Tibial artery (tissue), 4 donors: ENCODE results near the gene MCTP1.

ENCODE experiments used
- DNase-seq, 2 donors: peaks; one replicate each; pipeline ENCODE4 v3.0.0-alpha.2; 2019
- H3K27ac ChIP-seq, 2 donors: fragments of 200-600 bp; sonication (generic) in 1 of 2; 1 replicate in 1 of 2; 2 replicates in 1 of 2; pipeline ENCODE4 v1.5.1; 2018 to 2019; ENCODE audit warnings: mild to moderate bottlenecking in 1 of 2
- H3K27me3 ChIP-seq, 2 donors: fragments of 200-600 bp; sonication (generic) in 1 of 2; one replicate each; pipeline versions ENCODE4 v1.5.1 to v1.6.0; 2016 to 2019
- H3K36me3 ChIP-seq, 3 donors: fragments of 200-600 bp; sonication (generic) in 2 of 3; one replicate each; pipeline ENCODE4 v1.5.1; 2016 to 2019; ENCODE audit warnings: mild to moderate bottlenecking in 2 of 3
- H3K4me1 ChIP-seq, 4 donors: fragments of 200-600 bp; sonication (generic) in 2 of 4; 1 replicate in 3 of 4; 2 replicates in 1 of 4; pipeline ENCODE4 v1.5.1; 2016 to 2019
- H3K4me3 ChIP-seq, 2 donors: fragments of 200-600 bp; sonication (generic) in 1 of 2; 1 replicate in 1 of 2; 2 replicates in 1 of 2; pipeline ENCODE4 v1.5.1; 2018 to 2019; ENCODE audit warnings: mild to moderate bottlenecking in 2 of 2
- H3K9me3 ChIP-seq, 3 donors: fragments of 200-600 bp; sonication (generic) in 1 of 3; one replicate each; pipeline ENCODE4 v1.5.1; 2016 to 2019
- CTCF ChIP-seq, 2 experiments: fragments of 200-600 bp in 1 of 2; fragments of 450-650 bp in 1 of 2; IDR thresholded peaks; one replicate each; pipeline ENCODE4 v1.5.1; 2017 to 2019; ENCODE audit warnings: antibody characterized with exemption in 2 of 2, mild to moderate bottlenecking in 1 of 2, moderate library complexity in 1 of 2
- intact Hi-C: fragments of 100-400 bp; cut with DNase I; formaldehyde crosslinking; loops from one replicate; pipeline ENCODE4 v1.15.0; 2023; ENCODE audit warnings: low total_unique reads

MCTP1 gene

GRCh38 chr5:95045181-95045965 is 239.5 kb downstream of the MCTP1 start:
- no peak for DNase-seq
- no peak for TF ChIP-seq CTCF (IDR thresholded peaks at IDR 0.05)
- Histone ChIP-seq H3K4me1 (no peaks in the 10 kb centered on the region), H3K4me3 (no peak overlapping the region), H3K36me3 (no peaks in the 10 kb centered on the region), H3K27me3 (no peaks in the 10 kb centered on the region), H3K27ac (no peak overlapping the region), H3K9me3 (no peaks in the 10 kb centered on the region)
- intact Hi-C loops: no loop called here

- Histone ChIP-seq H3K4me1 (no peaks in the 10 kb centered on the region), H3K27ac (no peak overlapping the region), H3K4me3 (no peak overlapping the region), H3K27me3 (no peaks in the 10 kb centered on the region), H3K9me3 (no peaks in the 10 kb centered on the region), H3K36me3 (no peaks in the 10 kb centered on the region)
- intact Hi-C loops: no loop called here
- no peak for TF ChIP-seq CTCF (IDR thresholded peaks at IDR 0.05)
- no peak for DNase-seq
These were observed 240.8 kb downstream of the MCTP1 start for GRCh38 chr5:95044096-95044495.

- no peak overlapping the region for H3K4me3 ChIP-seq
- H3K27me3 ChIP-seq: no peaks in the 10 kb centered on the region
- H3K27ac ChIP-seq: no peak overlapping the region
- DNase-seq: no peak
- no peaks in the 10 kb centered on the region for H3K36me3 ChIP-seq
- H3K9me3 ChIP-seq: no peaks in the 10 kb centered on the region
- intact Hi-C loops: no loop called here
- no peaks in the 10 kb centered on the region for H3K4me1 ChIP-seq
- no peak for TF ChIP-seq CTCF (IDR thresholded peaks at IDR 0.05)
These were observed 241.2 kb downstream of the MCTP1 start for GRCh38 chr5:95043648-95044047.

- peak in 1 of 2 donors; percentile 26 for DNase-seq
- intact Hi-C loops: no loop called here
- Histone ChIP-seq H3K27ac (no peak overlapping the region), H3K9me3 (no peaks in the 10 kb centered on the region), H3K27me3 (no peaks in the 10 kb centered on the region), H3K4me1 (no peaks in the 10 kb centered on the region), H3K36me3 (no peaks in the 10 kb centered on the region), H3K4me3 (no peak overlapping the region)
- no peak for TF ChIP-seq CTCF (IDR thresholded peaks at IDR 0.05)
These were observed 241.7 kb downstream of the MCTP1 start for GRCh38 chr5:95043234-95043633.

GRCh38 chr5:95042037-95042436 is 242.9 kb downstream of the MCTP1 start:
- Histone ChIP-seq H3K9me3 (no peaks in the 10 kb centered on the region), H3K4me1 (no peaks in the 10 kb centered on the region), H3K36me3 (no peaks in the 10 kb centered on the region), H3K27me3 (no peaks in the 10 kb centered on the region), H3K4me3 (no peak overlapping the region), H3K27ac (no peak overlapping the region)
- no peak for DNase-seq
- intact Hi-C loops: no loop called here
- TF ChIP-seq CTCF (IDR thresholded peaks at IDR 0.05): no peak
